Fibroblast of lung (primary cell): ENCODE results near the gene PPFIBP1.

Source experiments
- CTCF ChIP-seq, 2 donors: IDR thresholded peaks in 1 of 2; conservative IDR thresholded peaks in 1 of 2; 1 replicate in 1 of 2; 2 replicates in 1 of 2; pipeline ENCODE4 v1.5.1; 2011 to 2012; ENCODE audit warnings: low read length in 2 of 2, control low read depth in 1 of 2, inconsistent platforms in 1 of 2, low read depth in 1 of 2, mild to moderate bottlenecking in 1 of 2
- EZH2 ChIP-seq: IDR thresholded peaks from 2 replicates; pipeline ENCODE4 v1.5.1; 2012; ENCODE audit warnings: low read length, control low read depth, mild to moderate bottlenecking; ENCODE audit errors: missing control alignments

- TF ChIP-seq CTCF (conservative IDR thresholded peaks at IDR 0.05 in 1 of 2, IDR thresholded peaks at IDR 0.05 in 1 of 2; ENCODE audit: low read depth in 1 of 2, low read length in 2 of 2) (peak; percentile 93 to 94), EZH2 (no peak)
These were observed 209.1 kb downstream of the PPFIBP1 start for GRCh38 chr12:27733052-27733656.
